HG03520 (cell line): ENCODE results near the gene ALDOA.
"Not testable (repeated sequence)": the region's sequence is repeated elsewhere in the genome, so short reads cannot be mapped to it uniquely, and the experiment has no call there.

ENCODE experiments used
- ATAC-seq: cut with Tn5 transposase; IDR thresholded peaks from one replicate; pipeline ENCODE4 v1.9.1; 2021; ENCODE audit warnings: mild to moderate bottlenecking, moderate library complexity; ENCODE audit not compliant: unreplicated experiment

ALDOA gene

GRCh38 chr16:30065102-30065942 lies at the start of gene ALDOA:
Gene ALDOA (plus strand): TSS chr16:30065760. CDS start chr16:30066898, 1,138 bp downstream.
- ATAC-seq, result peak; percentile 76

GRCh38 chr16:30016555-30017276 lies 48.8 kb upstream of the ALDOA start:
- no peak for ATAC-seq

GRCh38 chr16:30017277-30017656 lies 48.3 kb upstream of the ALDOA start:
- ATAC-seq, result no peak

GRCh38 chr16:30017937-30018336 lies 47.6 kb upstream of the ALDOA start:
- ATAC-seq, result not testable (repeated sequence)

- no peak for ATAC-seq
These were observed 46.8 kb upstream of the ALDOA start for GRCh38 chr16:30018731-30019158.

- ATAC-seq, result no peak
These were observed 42.7 kb upstream of the ALDOA start, which contains the start of gene C16orf92 for GRCh38 chr16:30022887-30023286. Gene C16orf92 (plus strand): TSS chr16:30023198. CDS start chr16:30023341, 143 bp downstream.

GRCh38 chr16:30023586-30023985 lies 42.0 kb upstream of the ALDOA start:
- ATAC-seq, result no peak

GRCh38 chr16:30024451-30024850 lies 41.1 kb upstream of the ALDOA start:
- ATAC-seq, result no peak

- ATAC-seq, result no peak
These were observed 40.4 kb upstream of the ALDOA start for GRCh38 chr16:30025156-30025555.

- ATAC-seq, result no peak
These were observed 40.0 kb upstream of the ALDOA start for GRCh38 chr16:30025574-30025973.

- no peak for ATAC-seq
These were observed 39.1 kb upstream of the ALDOA start for GRCh38 chr16:30026449-30026848.

GRCh38 chr16:30027588-30028437 lies 37.7 kb upstream of the ALDOA start:
- ATAC-seq, result no peak

- no peak for ATAC-seq
These were observed 37.0 kb upstream of the ALDOA start for GRCh38 chr16:30028438-30029076.

GRCh38 chr16:30030011-30030685 lies 35.4 kb upstream of the ALDOA start:
- ATAC-seq, result no peak

GRCh38 chr16:30030841-30031413 lies 34.6 kb upstream of the ALDOA start, which contains the start of gene TLCD3B:
Gene TLCD3B (minus strand): TSS chr16:30031271. CDS start chr16:30030527, 744 bp downstream.
- ATAC-seq, result no peak

- no peak for ATAC-seq
These were observed 34.1 kb upstream of the ALDOA start for GRCh38 chr16:30031477-30031918.

GRCh38 chr16:30032083-30032819 lies 33.3 kb upstream of the ALDOA start:
- no peak for ATAC-seq

- ATAC-seq, result no peak
These were observed 32.3 kb upstream of the ALDOA start for GRCh38 chr16:30033270-30033669.

GRCh38 chr16:30040221-30040620 lies 25.3 kb upstream of the ALDOA start:
- no peak for ATAC-seq
